Fibroblast of upper back skin (primary cell): ENCODE results near the gene TSACC.

Source experiments
- DNase-seq: peaks from one replicate; pipeline ENCODE4 v3.0.0-alpha.2; 2013

Gene TSACC

GRCh38 chr1:156394835-156395461 is 56.6 kb downstream of the TSACC start:
- no peak for DNase-seq
